Central memory CD8-positive, alpha-beta T cell (primary cell): ENCODE measurements around the gene IRS4.

Experiments used
- ATAC-seq: fragments of 150-1000 bp; cut with Tn5 transposase; replicated peaks from 2 replicates; pipeline ENCODE4 v1.10.0; 2022; ENCODE audit warnings: mild to moderate bottlenecking, moderate FRiP score, moderate number of reproducible peaks; ENCODE audit not compliant: poor library complexity, severe bottlenecking; ENCODE audit errors: extremely low read depth
- DNase-seq, 2 donors: peaks; one replicate each; pipeline ENCODE4 v3.0.0; 2021; ENCODE audit warnings: low spot score in 2 of 2
- H3K27ac Mint-ChIP-seq: one replicate; pipeline ENCODE4 v1.8.0; 2022; ENCODE audit warnings: low read depth, mild to moderate bottlenecking, moderate library complexity, mixed read lengths
- H3K27me3 Mint-ChIP-seq: one replicate; pipeline ENCODE4 v1.8.0; 2022; ENCODE audit warnings: mixed read lengths
- H3K36me3 Mint-ChIP-seq: one replicate; pipeline ENCODE4 v1.8.0; 2022; ENCODE audit warnings: mild to moderate bottlenecking, moderate library complexity, mixed read lengths; ENCODE audit not compliant: insufficient read depth
- H3K4me1 Mint-ChIP-seq: one replicate; pipeline ENCODE4 v1.8.0; 2022; ENCODE audit warnings: mixed read lengths
- H3K4me3 Mint-ChIP-seq: one replicate; pipeline ENCODE4 v1.8.0; 2022; ENCODE audit warnings: mild to moderate bottlenecking, moderate library complexity, mixed read lengths
- H3K9me3 Mint-ChIP-seq: one replicate; pipeline ENCODE4 v1.8.0; 2022; ENCODE audit warnings: mixed read lengths

IRS4 gene

DNA sequence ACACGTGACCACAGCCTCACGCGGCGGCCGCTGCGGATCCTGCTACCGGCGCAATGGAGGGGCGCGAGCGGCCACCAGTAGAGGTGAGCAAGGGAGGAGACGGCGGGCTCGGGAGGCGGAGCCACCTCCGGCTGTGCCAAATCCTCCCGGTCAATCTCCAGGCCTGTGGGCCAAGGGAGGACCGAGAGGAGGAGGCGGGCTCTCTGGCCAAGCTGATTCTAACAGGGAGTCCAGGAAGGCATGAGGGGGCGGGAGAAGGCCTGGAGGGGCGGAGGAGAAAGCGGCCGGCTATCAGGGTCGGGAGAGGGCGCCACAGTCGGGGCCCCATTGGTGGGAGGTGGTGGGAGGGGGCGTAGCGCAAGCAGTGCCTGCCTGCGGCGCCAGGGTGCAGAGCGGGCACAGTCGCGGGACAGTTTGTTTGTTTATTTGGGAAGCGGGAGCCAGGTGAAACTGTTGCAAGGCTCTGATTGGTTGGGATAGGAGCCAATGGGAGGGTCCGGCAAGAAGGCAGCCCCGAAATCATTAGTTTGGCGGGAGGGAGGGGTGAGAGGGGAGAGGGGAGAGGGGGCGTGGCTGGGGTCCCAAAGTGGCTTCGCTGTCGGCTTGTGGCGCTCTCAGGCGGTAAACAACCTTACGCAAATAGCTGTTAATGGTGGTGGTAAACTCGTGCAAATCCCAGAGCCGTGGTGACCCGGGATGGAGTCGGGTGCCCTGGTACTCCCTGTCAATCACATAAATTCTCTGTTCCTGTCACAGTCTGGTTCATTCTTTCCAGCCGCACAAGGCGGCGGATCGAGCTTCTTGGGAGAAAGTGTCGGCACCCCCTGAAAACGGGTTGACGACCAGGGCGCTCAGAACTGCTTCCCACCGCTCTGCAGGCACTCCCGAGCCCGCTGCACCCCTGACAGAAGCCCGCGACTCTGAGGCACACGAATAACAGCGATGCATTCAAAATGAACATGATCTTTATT lies at the start of gene IRS4:
Gene IRS4, minus strand, starts transcription at position 55 of the 971 bp plus-strand sequence.
- no peak within 1 kb of the TSS for H3K4me3 Mint-ChIP-seq

GRCh38 chrX:108772549-108772948 lies 36.2 kb upstream of the IRS4 start:
- Mint-ChIP-seq H3K27me3 (no peaks in the 10 kb centered on the region), H3K27ac (no peak overlapping the region), H3K4me1 (no peaks in the 10 kb centered on the region), H3K9me3 (no peaks in the 10 kb centered on the region), H3K4me3 (no peak overlapping the region), H3K36me3 (peaks cover 2% of the 10 kb centered on the region)
- ATAC-seq (no peak), DNase-seq (no peak)

More for the DNA sequence above, at the start of gene IRS4:
- ATAC-seq (no peak), DNase-seq (no peak)
- H3K27me3 Mint-ChIP-seq: no peaks in the 10 kb centered on the region
- H3K4me1 Mint-ChIP-seq: no peaks in the 10 kb centered on the region
- H3K36me3 Mint-ChIP-seq: no peaks in the 10 kb centered on the region
- H3K27ac Mint-ChIP-seq: no peak within 1 kb of the TSS
- no peaks in the 10 kb centered on the region for H3K9me3 Mint-ChIP-seq

- no peaks in the 10 kb centered on the region for H3K27me3 Mint-ChIP-seq
- H3K36me3 Mint-ChIP-seq: no peaks in the 10 kb centered on the region
- no peaks in the 10 kb centered on the region for H3K4me1 Mint-ChIP-seq
- DNase-seq: no peak
- no peak overlapping the region for H3K27ac Mint-ChIP-seq
- ATAC-seq: no peak
- peaks cover under 1% of the 10 kb centered on the region for H3K9me3 Mint-ChIP-seq
- H3K4me3 Mint-ChIP-seq: no peak overlapping the region
Measured at GRCh38 chrX:108763559-108763958, 27.2 kb upstream of the IRS4 start.

GRCh38 chrX:108740299-108740774 lies 4.0 kb upstream of the IRS4 start:
- ATAC-seq: no peak
- no peaks in the 10 kb centered on the region for H3K36me3 Mint-ChIP-seq
- H3K9me3 Mint-ChIP-seq: peaks cover 6% of the 10 kb centered on the region
- no peak overlapping the region for H3K27ac Mint-ChIP-seq
- H3K4me3 Mint-ChIP-seq: no peak overlapping the region
- DNase-seq: no peak
- H3K27me3 Mint-ChIP-seq: no peaks in the 10 kb centered on the region
- H3K4me1 Mint-ChIP-seq: no peaks in the 10 kb centered on the region

GRCh38 chrX:108737754-108738153 lies 1.4 kb upstream of the IRS4 start:
- DNase-seq: no peak
- no peaks in the 10 kb centered on the region for H3K27me3 Mint-ChIP-seq
- H3K27ac Mint-ChIP-seq: no peak overlapping the region
- no peaks in the 10 kb centered on the region for H3K36me3 Mint-ChIP-seq
- H3K4me3 Mint-ChIP-seq: no peak overlapping the region
- no peak for ATAC-seq
- peaks cover 6% of the 10 kb centered on the region for H3K9me3 Mint-ChIP-seq
- no peaks in the 10 kb centered on the region for H3K4me1 Mint-ChIP-seq

DNA sequence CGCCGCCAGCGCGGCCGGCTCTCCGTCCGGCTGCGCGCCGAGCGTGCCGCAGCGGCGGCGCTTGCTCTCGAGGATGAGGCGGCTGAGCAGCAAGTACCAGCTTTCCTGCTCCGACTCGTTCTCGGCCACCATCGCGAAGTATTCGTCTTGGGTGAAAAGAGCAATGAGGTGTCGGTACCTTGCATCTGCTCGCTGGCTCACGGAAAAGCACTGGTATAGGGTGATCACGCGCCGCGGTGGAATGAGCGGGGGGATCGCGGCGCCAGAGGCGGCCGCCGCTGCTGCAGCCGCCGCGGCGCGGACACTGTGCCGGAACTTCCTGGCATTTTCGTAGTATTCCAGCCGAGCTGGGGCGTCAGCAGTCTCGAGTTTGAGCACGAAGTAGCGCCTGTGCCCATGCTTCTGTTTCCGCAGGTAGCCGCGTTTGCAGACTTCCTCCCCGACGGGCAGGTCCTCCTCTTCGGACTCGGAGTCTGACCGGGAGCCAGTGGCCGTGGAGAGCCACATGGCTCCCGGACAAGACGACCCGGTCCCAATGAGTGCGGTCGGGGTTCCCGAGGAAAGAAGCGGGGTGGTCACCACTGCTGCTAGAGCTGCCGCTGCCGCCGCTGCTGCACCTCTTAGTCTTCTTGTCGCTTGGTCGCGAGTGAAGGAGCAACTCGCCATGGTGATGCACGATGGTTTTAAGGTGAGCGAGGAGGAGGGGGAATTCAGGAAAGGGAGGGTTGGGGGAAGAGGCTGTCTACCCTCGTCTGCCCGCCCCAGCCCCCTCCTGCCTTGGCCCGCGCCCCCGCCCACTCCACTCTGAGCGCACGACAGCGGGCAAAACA lies 469 bp downstream of the IRS4 start:
- no peaks in the 10 kb centered on the region for H3K9me3 Mint-ChIP-seq
- no peak overlapping the region for H3K4me3 Mint-ChIP-seq
- no peak overlapping the region for H3K27ac Mint-ChIP-seq
- no peak for ATAC-seq
- no peaks in the 10 kb centered on the region for H3K36me3 Mint-ChIP-seq
- no peaks in the 10 kb centered on the region for H3K27me3 Mint-ChIP-seq
- no peaks in the 10 kb centered on the region for H3K4me1 Mint-ChIP-seq
- no peak for DNase-seq

DNA sequence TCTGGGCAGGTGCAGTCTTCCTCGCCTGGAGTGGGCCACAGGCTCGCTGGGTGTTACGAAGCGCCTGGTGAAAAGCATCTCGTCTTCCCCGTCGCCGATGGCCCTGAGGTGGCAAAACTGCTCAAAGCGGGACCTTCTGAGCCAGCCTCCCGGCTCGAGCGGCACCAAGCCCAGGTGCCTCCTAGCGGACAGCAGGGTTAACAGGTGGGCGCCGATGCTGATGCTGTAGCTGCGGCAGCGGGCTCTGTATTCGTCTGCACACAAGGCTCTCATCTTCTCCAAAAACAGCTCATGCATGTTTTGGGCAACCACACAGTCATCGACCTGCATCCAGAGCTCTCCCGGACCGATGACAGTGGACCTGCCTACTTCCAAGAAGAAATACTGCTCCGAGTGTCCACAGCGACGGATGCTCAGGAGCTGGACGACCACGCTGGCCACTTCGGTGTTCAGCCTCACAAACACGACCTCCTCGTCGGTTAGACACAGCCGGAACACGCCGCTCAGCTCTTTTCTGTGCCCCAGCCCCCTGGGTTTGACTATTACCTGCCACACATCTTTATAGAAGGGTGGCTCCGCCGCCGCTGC lies 1.2 kb downstream of the IRS4 start:
- no peaks in the 10 kb centered on the region for H3K36me3 Mint-ChIP-seq
- no peaks in the 10 kb centered on the region for H3K4me1 Mint-ChIP-seq
- no peaks in the 10 kb centered on the region for H3K9me3 Mint-ChIP-seq
- H3K27me3 Mint-ChIP-seq: no peaks in the 10 kb centered on the region
- no peak overlapping the region for H3K4me3 Mint-ChIP-seq
- no peak overlapping the region for H3K27ac Mint-ChIP-seq
- DNase-seq: no peak
- no peak for ATAC-seq

DNA sequence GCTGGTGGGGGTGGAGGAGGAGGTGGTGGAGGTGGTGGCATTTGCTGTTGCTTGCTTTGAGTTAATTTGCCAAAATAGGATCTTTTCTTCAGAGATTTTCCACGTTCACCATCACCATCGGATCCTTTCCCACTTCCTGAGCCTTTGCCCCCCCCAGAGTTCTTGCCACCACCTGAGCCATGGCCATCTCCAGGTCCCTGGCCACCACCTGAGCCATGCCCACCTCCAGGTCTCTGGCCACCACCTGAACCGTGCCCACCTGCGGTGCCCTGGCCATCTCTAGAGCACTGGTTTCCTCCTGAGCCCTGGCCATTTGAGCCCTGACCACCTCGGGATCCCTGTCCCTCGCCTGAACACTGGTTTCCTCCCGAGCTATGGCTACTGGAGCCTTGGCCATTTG lies 1.9 kb downstream of the IRS4 start:
- Mint-ChIP-seq H3K27me3 (no peaks in the 10 kb centered on the region), H3K9me3 (no peaks in the 10 kb centered on the region), H3K36me3 (no peaks in the 10 kb centered on the region), H3K4me3 (no peak overlapping the region), H3K27ac (no peak overlapping the region), H3K4me1 (no peaks in the 10 kb centered on the region)
- DNase-seq (no peak), ATAC-seq (no peak)

DNA sequence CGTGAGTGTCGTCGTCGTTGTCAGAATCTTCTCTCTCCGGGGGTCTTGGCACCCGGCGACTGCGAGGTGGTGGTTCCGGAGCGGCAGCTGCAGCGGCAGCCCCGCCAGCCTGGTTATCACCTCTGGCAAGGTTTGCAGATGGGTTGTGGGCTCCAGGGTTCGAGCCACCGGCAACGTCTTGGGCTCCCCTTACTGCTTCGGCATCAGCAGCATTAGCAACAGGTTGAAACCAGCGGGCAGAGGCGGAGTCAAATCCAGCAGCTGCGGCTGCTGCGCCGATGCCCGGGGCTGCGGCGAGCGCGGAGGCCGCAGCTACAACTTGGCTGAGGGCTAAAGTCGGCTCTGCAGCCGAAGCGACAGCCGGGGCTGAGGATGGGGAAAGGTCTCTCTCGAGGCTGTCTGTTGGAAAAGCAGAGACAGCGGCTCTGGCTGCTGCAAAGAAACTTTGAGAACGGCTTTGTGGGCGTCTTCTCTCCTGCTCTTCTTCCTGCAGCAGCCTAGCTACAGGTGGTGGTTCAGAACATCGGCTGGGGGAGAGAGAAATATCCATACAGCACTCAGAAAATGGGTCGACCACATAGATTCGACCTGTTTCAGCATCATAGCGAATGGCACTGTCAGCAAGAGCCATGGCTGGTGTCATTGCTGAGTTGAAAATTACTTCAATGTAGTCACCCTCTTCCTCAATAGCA lies 3.6 kb downstream of the IRS4 start:
- H3K4me1 Mint-ChIP-seq: no peaks in the 10 kb centered on the region
- no peaks in the 10 kb centered on the region for H3K9me3 Mint-ChIP-seq
- DNase-seq (no peak), ATAC-seq (no peak)
- no peaks in the 10 kb centered on the region for H3K27me3 Mint-ChIP-seq
- no peak overlapping the region for H3K4me3 Mint-ChIP-seq
- H3K27ac Mint-ChIP-seq: no peak overlapping the region
- H3K36me3 Mint-ChIP-seq: no peaks in the 10 kb centered on the region

- H3K4me3 Mint-ChIP-seq: no peak overlapping the region
- H3K9me3 Mint-ChIP-seq: no peaks in the 10 kb centered on the region
- H3K27ac Mint-ChIP-seq: no peak overlapping the region
- no peaks in the 10 kb centered on the region for H3K36me3 Mint-ChIP-seq
- ATAC-seq (no peak), DNase-seq (no peak)
- H3K4me1 Mint-ChIP-seq: no peaks in the 10 kb centered on the region
- no peaks in the 10 kb centered on the region for H3K27me3 Mint-ChIP-seq
Measured at GRCh38 chrX:108731153-108731552, 5.2 kb downstream of the IRS4 start.

DNA sequence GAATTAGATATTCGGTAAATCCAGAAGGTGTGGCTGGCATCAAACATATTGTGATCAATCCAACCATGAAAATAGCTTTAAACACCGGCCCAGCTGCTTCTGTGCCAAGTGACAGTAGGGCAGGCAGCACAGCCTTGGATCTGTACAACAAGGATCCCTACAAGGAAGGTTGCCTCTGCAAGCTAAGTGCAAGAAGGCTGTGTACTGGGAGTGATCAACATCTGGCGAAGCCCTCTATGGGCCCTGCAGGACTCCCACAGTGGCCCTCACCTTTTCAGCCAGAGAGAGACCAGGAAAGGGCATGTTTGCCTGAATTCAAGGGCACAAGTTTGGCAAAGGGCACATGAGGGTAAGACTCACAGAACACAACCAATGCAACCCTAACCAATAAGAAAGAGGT lies 9.6 kb downstream of the IRS4 start:
- no peaks in the 10 kb centered on the region for H3K27me3 Mint-ChIP-seq
- no peaks in the 10 kb centered on the region for H3K9me3 Mint-ChIP-seq
- no peak for DNase-seq
- no peak overlapping the region for H3K27ac Mint-ChIP-seq
- no peak for ATAC-seq
- H3K4me1 Mint-ChIP-seq: no peaks in the 10 kb centered on the region
- no peak overlapping the region for H3K4me3 Mint-ChIP-seq
- H3K36me3 Mint-ChIP-seq: no peaks in the 10 kb centered on the region

DNA sequence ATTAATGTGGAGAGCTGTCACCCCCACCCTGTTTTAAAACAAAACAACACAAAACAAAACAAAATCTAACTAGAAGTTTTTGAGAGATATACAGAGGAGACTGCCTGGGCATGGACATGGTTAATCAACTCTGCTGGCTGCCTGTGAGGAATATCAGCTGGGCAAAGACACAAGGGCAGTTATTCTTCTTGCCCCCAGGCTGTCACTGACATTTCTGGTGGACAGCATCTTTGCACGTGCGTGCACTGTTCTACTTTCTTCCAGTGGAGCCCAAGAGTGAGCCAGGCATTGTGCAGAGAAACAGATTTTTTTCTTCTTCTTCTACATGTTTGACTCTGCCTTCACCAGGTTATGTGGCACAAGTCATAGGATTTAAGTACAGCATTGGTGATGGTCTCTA lies 13.8 kb downstream of the IRS4 start:
- no peaks in the 10 kb centered on the region for H3K36me3 Mint-ChIP-seq
- ATAC-seq: no peak
- no peak overlapping the region for H3K4me3 Mint-ChIP-seq
- H3K4me1 Mint-ChIP-seq: no peaks in the 10 kb centered on the region
- no peaks in the 10 kb centered on the region for H3K27me3 Mint-ChIP-seq
- DNase-seq: no peak
- no peaks in the 10 kb centered on the region for H3K9me3 Mint-ChIP-seq
- no peak overlapping the region for H3K27ac Mint-ChIP-seq
